Endothelial cell of umbilical vein (primary cell): Measurements from ENCODE around the gene ITFG1. TPM values are rescaled to one million over a fixed set of nuclear protein-coding genes. Genes with fewer than 3 reads are reported as not detected.

ENCODE experiments used
- BruUV-seq: library from RNA; stranded (reverse); fragments of 400-500 nt; replicated peaks from 2 replicates; lab custom pipeline; 2021; lab: Mats Ljungman, UMichigan
- CTCF ChIA-PET: fragments of 300-600, 350-600 bp; sonication (Branson Sonifier 250); formaldehyde crosslinking; loops from one replicate; lab custom pipeline; 2021; ENCODE audit warnings: antibody characterized with exemption, inconsistent platforms; lab: Charles Lee
- POLR2A ChIA-PET: fragments of 300-600, 350-600 bp; sonication (Branson Sonifier 250); formaldehyde crosslinking; loops from one replicate; lab custom pipeline; 2021; ENCODE audit warnings: antibody characterized with exemption, inconsistent platforms; lab: Charles Lee
- DNase-seq: peaks from one replicate; pipeline ENCODE4 v3.0.0-alpha.2; 2011; ENCODE audit warnings: low read depth, low spot score
- FAIRE-seq: peaks from 2 replicates; lab custom pipeline; 2011; peaks lifted over from hg19 to GRCh38; lab: Jason Lieb, UNC
- H2AFZ ChIP-seq: 2 replicates; pipeline ENCODE4 v1.6.0; 2012; ENCODE audit warnings: low read depth, low read length, control low read depth, inconsistent platforms
- H3K27ac ChIP-seq: 2 replicates; pipeline ENCODE4 v1.5.1; 2011; ENCODE audit warnings: low read depth, mild to moderate bottlenecking, control low read depth, low read length, moderate library complexity; ENCODE audit not compliant: insufficient read depth
- H3K27me3 ChIP-seq, 2 experiments: 2 replicates each; pipeline versions ENCODE4 v1.6.0 to v1.6.1; 2011; ENCODE audit warnings: low read length in 2 of 2, mixed read lengths in 1 of 2; ENCODE audit not compliant: control insufficient read depth in 2 of 2, insufficient read depth in 2 of 2
- H3K36me3 ChIP-seq, 2 experiments: 2 replicates in 1 of 2; 3 replicates in 1 of 2; pipeline ENCODE4 v1.5.1; 2011; ENCODE audit warnings: low read length in 2 of 2, mild to moderate bottlenecking in 1 of 2, moderate library complexity in 1 of 2; ENCODE audit not compliant: control insufficient read depth in 2 of 2, insufficient read depth in 2 of 2; ENCODE audit errors: extremely low read depth in 1 of 2
- H3K4me1 ChIP-seq: 3 replicates; pipeline ENCODE4 v1.5.1; 2011; ENCODE audit warnings: mild to moderate bottlenecking, low read length; ENCODE audit not compliant: control insufficient read depth, insufficient read depth; ENCODE audit errors: extremely low read depth
- H3K4me2 ChIP-seq: 2 replicates; pipeline ENCODE4 v1.6.1; 2011; ENCODE audit warnings: low read length, control low read depth, mixed read lengths; ENCODE audit not compliant: insufficient read depth
- H3K4me3 ChIP-seq, 3 experiments: fragments of 200-600 bp in 1 of 3; sonication (generic), shearing (Covaris generic) in 1 of 3; replicated peaks in 1 of 3; 2 replicates each; pipeline ENCODE4 v1.5.1; 2011 to 2016; ENCODE audit warnings: control low read depth in 3 of 3, low read length in 3 of 3, mild to moderate bottlenecking in 2 of 3, inconsistent platforms in 1 of 3, low read depth in 1 of 3, moderate library complexity in 1 of 3; ENCODE audit not compliant: insufficient read depth in 1 of 3
- H3K79me2 ChIP-seq: 2 replicates; pipeline ENCODE4 v1.6.0; 2012; ENCODE audit warnings: low read length, inconsistent platforms; ENCODE audit not compliant: control insufficient read depth, insufficient read depth
- H3K9ac ChIP-seq: replicated peaks from 2 replicates; pipeline ENCODE3; 2011; ENCODE audit warnings: low read length, control low read depth; ENCODE audit not compliant: insufficient read depth; ENCODE audit errors: extremely low read depth
- H3K9me1 ChIP-seq: replicated peaks from 3 replicates; pipeline ENCODE4 v1.6.0; 2011; ENCODE audit warnings: mild to moderate bottlenecking, low read length; ENCODE audit not compliant: control insufficient read depth, insufficient read depth; ENCODE audit errors: extremely low read depth
- H3K9me3 ChIP-seq: replicated peaks from 2 replicates; pipeline ENCODE4 v1.5.1; 2012; ENCODE audit warnings: low read length, inconsistent platforms; ENCODE audit not compliant: control insufficient read depth, insufficient read depth
- H4K20me1 ChIP-seq: replicated peaks from 2 replicates; pipeline ENCODE3; 2011; ENCODE audit warnings: mild to moderate bottlenecking, low read length; ENCODE audit not compliant: control insufficient read depth, insufficient read depth; ENCODE audit errors: extremely low read depth
- EZH2 ChIP-seq: IDR thresholded peaks from 2 replicates; pipeline ENCODE4 v1.6.1; 2012; ENCODE audit warnings: borderline replicate concordance, low read depth, mild to moderate bottlenecking, moderate library complexity, low read length, inconsistent platforms; ENCODE audit not compliant: severe bottlenecking
- FOS ChIP-seq: IDR thresholded peaks from 2 replicates; pipeline ENCODE4 v1.6.1; 2011; ENCODE audit warnings: mild to moderate bottlenecking, low read length, moderate library complexity, borderline replicate concordance; ENCODE audit not compliant: insufficient read depth
- GATA2 ChIP-seq: IDR thresholded peaks from 2 replicates; pipeline ENCODE4 v1.7.0; 2011; ENCODE audit warnings: low read depth, mild to moderate bottlenecking, moderate library complexity, mixed read lengths, low read length; ENCODE audit not compliant: insufficient read length, insufficient read depth
- JUN ChIP-seq: IDR thresholded peaks from 2 replicates; pipeline ENCODE4 v1.6.1; 2011; ENCODE audit warnings: borderline replicate concordance, low read depth; ENCODE audit not compliant: insufficient read length, insufficient read depth
- MYC ChIP-seq: IDR thresholded peaks from one replicate; pipeline ENCODE4 v1.6.1; 2011; ENCODE audit warnings: mild to moderate bottlenecking, low read depth, low read length
- POLR2A ChIP-seq: IDR thresholded peaks from 2 replicates; pipeline ENCODE4 v1.6.1; 2012; ENCODE audit warnings: low read depth, mild to moderate bottlenecking, control low read depth, low read length
- POLR2AphosphoS5 ChIP-seq: IDR thresholded peaks from 2 replicates; pipeline ENCODE4 v1.6.1; 2012; ENCODE audit warnings: low read depth, mild to moderate bottlenecking, control low read depth, low read length, moderate library complexity; ENCODE audit not compliant: insufficient read depth
- dilution Hi-C: fragments of 300-500 bp; cut with MboI; formaldehyde crosslinking; loops from one replicate; pipeline ENCODE4 v1.15.0; 2019; ENCODE audit warnings: low sequenced_read_pairs; ENCODE audit not compliant: extremely low pct_ligation_motif_present
- intact Hi-C: fragments of 100-400 bp; cut with micrococcal nuclease; formaldehyde crosslinking; loops from one replicate; pipeline ENCODE4 v1.10.0; 2022
- polyA plus RNA-seq, 4 experiments: library from polyadenylated mRNA; depleted of rRNA in 3 of 4; stranded (reverse) in 3 of 4; unstranded in 1 of 4; fragments of >200 nt; gene quantifications; 2 replicates each; pipeline versions ENCODE4 v1.2.1 to v1.2.3, GENCODE V29; 2011 to 2012; ENCODE audit warnings: missing spikeins in 1 of 4
- total RNA-seq: library from RNA; stranded (reverse); gene quantifications from 2 replicates; pipeline ENCODE4 v1.2.3, GENCODE V29; 2021
- TF ChIP-seq, protein P1 (sequence below), 2 donors: IDR thresholded peaks; 1 replicate in 1 of 2; 2 replicates in 1 of 2; pipeline ENCODE4 v1.5.1; 2011; ENCODE audit warnings: low read length in 2 of 2, mild to moderate bottlenecking in 2 of 2, moderate library complexity in 2 of 2, control low read depth in 1 of 2, inconsistent platforms in 1 of 2, low read depth in 1 of 2; ENCODE audit not compliant: insufficient read depth in 1 of 2; ENCODE audit errors: extremely low read depth in 1 of 2
- TF ChIP-seq, protein P2 (sequence below): IDR thresholded peaks from 2 replicates; pipeline ENCODE4 v1.6.1; 2011; ENCODE audit not compliant: insufficient read depth, insufficient read length

The ITFG1 gene
- total and polyA plus RNA-seq, 2 donors (not counting 3 experiments of a cell fraction or from before 2014, with no cell fraction given): 32.1 to 44.2 TPM

DNA sequence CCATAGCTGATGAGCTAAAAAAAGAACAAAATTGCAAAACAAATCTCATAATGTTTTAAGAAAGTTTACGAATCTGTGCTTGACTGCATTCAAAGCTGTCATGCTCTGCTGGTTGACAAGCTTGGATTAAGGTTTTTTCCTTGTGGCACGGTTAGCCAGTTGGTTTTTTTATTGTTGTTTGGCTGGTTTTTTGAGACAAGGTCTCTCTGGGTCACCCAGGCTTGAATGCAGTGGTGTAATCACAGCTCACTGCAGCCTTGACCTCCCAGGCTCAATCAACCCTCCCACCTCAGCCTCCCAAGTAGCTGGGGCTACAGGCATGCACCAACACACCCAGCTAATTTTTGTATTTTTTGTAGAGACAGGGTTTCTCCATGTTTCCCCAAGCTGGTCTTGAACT, 45.9 kb upstream of the ITFG1 start:
- ChIA-PET POLR2A (no interaction called here), CTCF (no interaction called here)
- Histone ChIP-seq H3K9me1 (no peaks in the 10 kb centered on the region), H3K27me3 (no peaks in the 10 kb centered on the region), H3K27ac (no peak overlapping the region), H3K9me3 (no peaks in the 10 kb centered on the region), H3K9ac (no peak overlapping the region), H4K20me1 (no peaks in the 10 kb centered on the region), H3K4me2 (no peak overlapping the region), H2AFZ (no peak overlapping the region), H3K36me3 (peaks cover 4 to 9% of the 10 kb centered on the region in 2 experiments), H3K79me2 (no peaks in the 10 kb centered on the region), H3K4me3 (no peak overlapping the region), H3K4me1 (no peaks in the 10 kb centered on the region)
- no peak for TF ChIP-seq POLR2A
- TF ChIP-seq POLR2AphosphoS5: no peak
- no peak for TF ChIP-seq EZH2
- no peak for TF ChIP-seq FOS
- TF ChIP-seq, protein P1, sequence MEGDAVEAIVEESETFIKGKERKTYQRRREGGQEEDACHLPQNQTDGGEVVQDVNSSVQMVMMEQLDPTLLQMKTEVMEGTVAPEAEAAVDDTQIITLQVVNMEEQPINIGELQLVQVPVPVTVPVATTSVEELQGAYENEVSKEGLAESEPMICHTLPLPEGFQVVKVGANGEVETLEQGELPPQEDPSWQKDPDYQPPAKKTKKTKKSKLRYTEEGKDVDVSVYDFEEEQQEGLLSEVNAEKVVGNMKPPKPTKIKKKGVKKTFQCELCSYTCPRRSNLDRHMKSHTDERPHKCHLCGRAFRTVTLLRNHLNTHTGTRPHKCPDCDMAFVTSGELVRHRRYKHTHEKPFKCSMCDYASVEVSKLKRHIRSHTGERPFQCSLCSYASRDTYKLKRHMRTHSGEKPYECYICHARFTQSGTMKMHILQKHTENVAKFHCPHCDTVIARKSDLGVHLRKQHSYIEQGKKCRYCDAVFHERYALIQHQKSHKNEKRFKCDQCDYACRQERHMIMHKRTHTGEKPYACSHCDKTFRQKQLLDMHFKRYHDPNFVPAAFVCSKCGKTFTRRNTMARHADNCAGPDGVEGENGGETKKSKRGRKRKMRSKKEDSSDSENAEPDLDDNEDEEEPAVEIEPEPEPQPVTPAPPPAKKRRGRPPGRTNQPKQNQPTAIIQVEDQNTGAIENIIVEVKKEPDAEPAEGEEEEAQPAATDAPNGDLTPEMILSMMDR (IDR thresholded peaks at IDR 0.05; ENCODE audit: extremely low read depth in 1 of 2, insufficient read depth in 1 of 2, low read depth in 1 of 2, low read length in 2 of 2): no peak
- TF ChIP-seq JUN: no peak
- no peak for TF ChIP-seq MYC
- TF ChIP-seq, protein P2, sequence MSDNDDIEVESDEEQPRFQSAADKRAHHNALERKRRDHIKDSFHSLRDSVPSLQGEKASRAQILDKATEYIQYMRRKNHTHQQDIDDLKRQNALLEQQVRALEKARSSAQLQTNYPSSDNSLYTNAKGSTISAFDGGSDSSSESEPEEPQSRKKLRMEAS: no peak
- no peak for TF ChIP-seq GATA2
- intact Hi-C loops (no loop called here), dilution Hi-C loops (no loop called here)
- no peak for DNase-seq
- BruUV-seq: no TSS peak
- FAIRE-seq: no peak
